Tibial artery (tissue), 4 donors: Measurements from ENCODE around the gene IL2RG.

Experiments
- DNase-seq, 2 donors: peaks; one replicate each; pipeline ENCODE4 v3.0.0-alpha.2; 2019
- H3K27ac ChIP-seq, 2 donors: fragments of 200-600 bp; sonication (generic) in 1 of 2; 1 replicate in 1 of 2; 2 replicates in 1 of 2; pipeline ENCODE4 v1.5.1; 2018 to 2019; ENCODE audit warnings: mild to moderate bottlenecking in 1 of 2
- H3K27me3 ChIP-seq, 2 donors: fragments of 200-600 bp; sonication (generic) in 1 of 2; one replicate each; pipeline versions ENCODE4 v1.5.1 to v1.6.0; 2016 to 2019
- H3K36me3 ChIP-seq, 3 donors: fragments of 200-600 bp; sonication (generic) in 2 of 3; one replicate each; pipeline ENCODE4 v1.5.1; 2016 to 2019; ENCODE audit warnings: mild to moderate bottlenecking in 2 of 3
- H3K4me1 ChIP-seq, 4 donors: fragments of 200-600 bp; sonication (generic) in 2 of 4; 1 replicate in 3 of 4; 2 replicates in 1 of 4; pipeline ENCODE4 v1.5.1; 2016 to 2019
- H3K4me3 ChIP-seq, 2 donors: fragments of 200-600 bp; sonication (generic) in 1 of 2; 1 replicate in 1 of 2; 2 replicates in 1 of 2; pipeline ENCODE4 v1.5.1; 2018 to 2019; ENCODE audit warnings: mild to moderate bottlenecking in 2 of 2
- H3K9me3 ChIP-seq, 3 donors: fragments of 200-600 bp; sonication (generic) in 1 of 3; one replicate each; pipeline ENCODE4 v1.5.1; 2016 to 2019
- CTCF ChIP-seq, 2 experiments: fragments of 200-600 bp in 1 of 2; fragments of 450-650 bp in 1 of 2; IDR thresholded peaks; one replicate each; pipeline ENCODE4 v1.5.1; 2017 to 2019; ENCODE audit warnings: antibody characterized with exemption in 2 of 2, mild to moderate bottlenecking in 1 of 2, moderate library complexity in 1 of 2
- intact Hi-C: fragments of 100-400 bp; cut with DNase I; formaldehyde crosslinking; loops from one replicate; pipeline ENCODE4 v1.15.0; 2023; ENCODE audit warnings: low total_unique reads

IL2RG gene

GRCh38 chrX:71118032-71118984, 6.9 kb upstream of the IL2RG start, which contains the start of gene MED12:
Gene MED12 (plus strand): TSS chrX:71118596. CDS start chrX:71118755, 159 bp downstream.
- TF ChIP-seq CTCF (IDR thresholded peaks at IDR 0.05) = no peak
- intact Hi-C loops = no loop called here

GRCh38 chrX:71117358-71117757, 6.0 kb upstream of the IL2RG start:
- Histone ChIP-seq H3K36me3 (peaks cover 10 to 17% (median 12%) of the 10 kb centered on the region in 3 donors), H3K27me3 (no peaks in the 10 kb centered on the region), H3K4me1 (peaks cover 0 to 13% (median 0%) of the 10 kb centered on the region in 4 donors), H3K9me3 (no peaks in the 10 kb centered on the region), H3K27ac (peak overlapping the region in 1 of 2 donors; percentile 89), H3K4me3 (no peak overlapping the region)
- TF ChIP-seq CTCF (IDR thresholded peaks at IDR 0.05) = no peak
- no peak for DNase-seq
- intact Hi-C loops = no loop called here

More at GRCh38 chrX:71118032-71118984, 6.9 kb upstream of the IL2RG start, which contains the start of gene MED12:
- no peaks in the 10 kb centered on the region for H3K27me3 ChIP-seq
- DNase-seq = peak; percentile 79 to 89
- peak within 1 kb of the TSS; percentile 83 to 89 for H3K27ac ChIP-seq
- H3K36me3 ChIP-seq = peaks cover 17 to 27% (median 18%) of the 10 kb centered on the region in 3 donors
- peak within 1 kb of the TSS; percentile 71 to 75 for H3K4me3 ChIP-seq
- no peaks in the 10 kb centered on the region for H3K9me3 ChIP-seq
- H3K4me1 ChIP-seq = peaks cover 0 to 13% (median 0%) of the 10 kb centered on the region in 4 donors

- no peaks in the 10 kb centered on the region for H3K4me1 ChIP-seq
- H3K27ac ChIP-seq = no peak overlapping the region
- no peak for DNase-seq
- no peaks in the 10 kb centered on the region for H3K9me3 ChIP-seq
- no peaks in the 10 kb centered on the region for H3K27me3 ChIP-seq
- no peak for TF ChIP-seq CTCF (IDR thresholded peaks at IDR 0.05)
- intact Hi-C loops = no loop called here
- H3K36me3 ChIP-seq = no peaks in the 10 kb centered on the region
- no peak overlapping the region for H3K4me3 ChIP-seq
These were observed 599 bp upstream of the IL2RG start for GRCh38 chrX:71111921-71112431.

GRCh38 chrX:71109051-71109450, 2.3 kb downstream of the IL2RG start:
- intact Hi-C loops = no loop called here
- Histone ChIP-seq H3K4me3 (no peak overlapping the region), H3K27ac (no peak overlapping the region), H3K36me3 (no peaks in the 10 kb centered on the region), H3K27me3 (no peaks in the 10 kb centered on the region), H3K9me3 (no peaks in the 10 kb centered on the region), H3K4me1 (no peaks in the 10 kb centered on the region)
- no peak for TF ChIP-seq CTCF (IDR thresholded peaks at IDR 0.05)
- DNase-seq = no peak

- TF ChIP-seq CTCF (IDR thresholded peaks at IDR 0.05) = no peak
- no peak for DNase-seq
- H3K4me3 ChIP-seq = no peak overlapping the region
- H3K27me3 ChIP-seq = no peaks in the 10 kb centered on the region
- intact Hi-C loops = no loop called here
- no peaks in the 10 kb centered on the region for H3K9me3 ChIP-seq
- H3K27ac ChIP-seq = no peak overlapping the region
- no peaks in the 10 kb centered on the region for H3K36me3 ChIP-seq
- no peaks in the 10 kb centered on the region for H3K4me1 ChIP-seq
These were observed 3.5 kb downstream of the IL2RG start for GRCh38 chrX:71107762-71108360.
